Measurements from ENCODE around the gene SLC25A10. TPM values are rescaled to one million over a fixed set of nuclear protein-coding genes. Genes with fewer than 3 reads are reported as not detected.

SLC25A10 gene
- total RNA-seq, 1 experiment from 2014 or later, result 29.2 TPM

DNA sequence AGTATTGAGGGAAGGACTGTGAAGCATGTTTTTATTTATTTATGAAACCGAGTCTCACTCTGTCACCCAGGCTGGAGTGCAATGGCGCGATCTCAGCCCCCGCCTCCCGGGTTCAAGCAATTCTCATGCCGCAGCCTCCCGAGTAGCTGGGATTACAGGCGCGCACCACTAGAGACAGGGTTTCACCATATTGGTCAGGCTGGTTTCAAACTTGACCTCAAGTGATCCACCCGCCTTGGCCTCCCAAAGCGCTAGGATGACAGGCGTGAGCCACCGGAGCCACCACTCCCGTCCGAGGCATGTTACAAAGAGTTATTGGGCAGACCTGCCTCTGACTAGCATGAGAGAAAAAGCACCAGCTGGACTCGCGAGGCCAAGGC lies 5.9 kb upstream of the SLC25A10 start:
- Histone ChIP-seq H3K27me3 (replicated peaks) (no peaks in the 10 kb centered on the region), H3K27ac (no peak overlapping the region), H3K4me3 (no peak overlapping the region), H3K36me3 (peaks cover 77% of the 10 kb centered on the region), H3K4me1 (replicated peaks) (peaks cover 23% of the 10 kb centered on the region), H3K9me3 (replicated peaks) (no peaks in the 10 kb centered on the region)
- no peak for DNase-seq (ENCODE audit: low read depth in 1 of 2, low spot score in 2 of 2)

DNA sequence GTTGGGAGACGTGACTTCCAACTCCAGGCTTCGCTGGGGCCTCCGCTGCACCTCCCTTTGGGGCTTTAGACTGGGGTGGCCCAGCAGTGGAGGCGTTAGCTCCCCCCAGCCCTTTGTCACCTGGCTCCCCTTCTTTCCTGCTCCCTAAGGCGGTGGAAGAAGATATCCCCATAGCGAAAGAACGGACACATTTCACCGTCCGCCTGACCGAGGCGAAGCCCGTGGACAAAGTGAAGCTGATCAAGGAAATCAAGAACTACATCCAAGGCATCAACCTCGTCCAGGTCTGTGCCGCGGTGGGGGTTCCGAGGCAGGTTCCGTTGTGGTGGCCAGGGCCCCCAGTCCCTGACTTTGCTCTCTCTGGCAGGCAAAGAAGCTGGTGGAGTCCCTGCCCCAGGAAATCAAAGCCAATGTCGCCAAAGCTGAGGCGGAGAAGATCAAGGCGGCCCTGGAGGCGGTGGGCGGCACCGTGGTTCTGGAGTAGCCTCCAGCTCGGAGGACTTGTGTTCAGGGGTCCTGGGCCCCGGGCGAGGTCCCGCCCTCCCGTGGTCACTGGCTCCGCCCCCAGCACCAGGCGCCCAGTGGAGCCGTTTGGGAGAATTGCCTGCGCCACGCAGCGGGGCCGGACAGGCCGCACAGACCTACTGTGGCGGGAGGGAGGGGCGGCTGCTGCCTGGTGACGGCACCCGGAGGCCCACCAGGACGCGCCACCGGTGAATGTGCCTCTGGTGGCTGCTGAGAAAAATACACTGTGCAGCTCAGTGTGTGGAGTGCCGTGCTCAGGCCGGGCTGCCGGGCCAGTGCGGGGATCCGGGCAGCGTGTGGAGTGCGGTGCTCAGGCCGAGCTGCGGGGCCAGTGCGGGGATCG lies 5.1 kb upstream of the SLC25A10 start:
- no peak for DNase-seq (ENCODE audit: low read depth in 1 of 2, low spot score in 2 of 2)
- Histone ChIP-seq H3K4me3 (no peak overlapping the region), H3K36me3 (peaks cover 69% of the 10 kb centered on the region), H3K9me3 (replicated peaks) (no peaks in the 10 kb centered on the region), H3K4me1 (replicated peaks) (peaks cover 22% of the 10 kb centered on the region), H3K27ac (no peak overlapping the region), H3K27me3 (replicated peaks) (no peaks in the 10 kb centered on the region)

DNA sequence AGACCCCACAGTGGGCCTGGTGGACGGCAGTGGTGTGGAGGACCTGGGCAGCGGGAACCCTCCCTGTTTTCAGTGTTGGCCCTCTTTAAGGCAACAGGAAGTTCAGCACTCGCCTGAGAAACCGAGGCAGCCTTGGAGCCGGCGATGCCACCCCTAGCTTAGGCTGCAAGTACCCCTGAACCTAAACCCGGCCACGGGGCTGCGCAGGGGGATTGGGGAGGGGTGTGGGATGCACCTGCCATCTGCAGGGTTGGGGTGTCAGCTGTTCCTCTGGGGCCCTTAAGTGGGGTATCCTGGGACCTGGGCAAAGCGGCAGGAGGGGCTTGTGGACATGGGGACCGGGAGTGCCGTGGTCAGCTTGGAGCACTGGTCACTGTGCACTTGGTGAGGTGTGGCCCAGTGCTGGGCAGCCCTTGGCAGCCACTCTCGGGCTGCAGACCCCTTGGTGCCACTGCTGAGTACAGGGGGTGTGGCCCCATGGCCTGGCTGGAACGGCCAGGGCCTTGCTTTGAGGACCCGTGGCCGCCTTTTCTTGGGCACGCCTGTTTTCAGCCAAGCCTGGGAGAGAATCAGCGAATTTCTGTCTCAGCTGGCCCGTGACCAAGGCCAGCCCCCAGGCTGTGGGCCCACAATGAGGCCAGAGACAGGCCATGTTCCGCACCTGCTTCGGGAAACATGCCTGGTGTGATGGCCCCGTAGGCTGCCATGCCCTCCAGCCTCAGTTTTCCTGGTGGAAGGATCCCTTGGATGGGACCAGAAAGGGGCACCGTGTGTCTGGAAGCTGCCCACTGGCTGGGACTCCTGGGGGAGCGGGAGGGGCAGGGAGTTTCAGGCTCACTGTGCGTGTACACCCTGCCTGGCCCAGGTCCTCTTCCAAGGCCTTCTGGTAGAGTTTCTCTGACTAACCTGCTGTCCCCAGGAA lies 4.1 kb upstream of the SLC25A10 start:
- Histone ChIP-seq H3K4me1 (replicated peaks) (peaks cover 28% of the 10 kb centered on the region), H3K9me3 (replicated peaks) (peaks cover 3% of the 10 kb centered on the region; the same call in 1 of the 2 replicates), H3K27me3 (replicated peaks) (no peaks in the 10 kb centered on the region), H3K4me3 (no peak overlapping the region), H3K27ac (no peak overlapping the region), H3K36me3 (peaks cover 62% of the 10 kb centered on the region)
- no peak for DNase-seq (ENCODE audit: low read depth in 1 of 2, low spot score in 2 of 2)

DNA sequence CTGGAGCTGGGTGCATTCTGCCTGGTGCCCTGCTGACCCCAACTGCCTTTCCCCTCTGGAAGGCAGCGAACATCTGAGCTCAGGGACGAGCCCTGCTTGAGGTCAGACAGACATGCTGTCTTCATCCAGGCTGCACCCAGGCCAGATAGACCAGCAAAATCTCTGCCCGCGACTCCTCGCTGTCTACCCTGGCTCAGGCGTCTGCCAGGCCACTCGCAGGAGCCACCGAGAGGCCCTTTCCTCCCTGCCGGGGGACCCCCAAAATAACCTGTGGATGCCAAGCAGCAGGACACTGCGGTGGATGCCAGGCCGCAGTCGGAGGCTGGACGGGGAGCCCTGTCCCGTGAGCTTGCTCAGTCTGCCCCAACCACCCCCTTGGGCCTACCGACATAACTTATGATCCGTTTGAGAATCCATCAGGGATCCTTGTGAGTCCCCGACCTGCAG lies 3.3 kb upstream of the SLC25A10 start:
- Histone ChIP-seq H3K27me3 (replicated peaks) (no peaks in the 10 kb centered on the region), H3K27ac (no peak overlapping the region), H3K4me1 (replicated peaks) (peaks cover 36% of the 10 kb centered on the region), H3K36me3 (peaks cover 55% of the 10 kb centered on the region), H3K9me3 (replicated peaks) (peaks cover 3% of the 10 kb centered on the region; the same call in 1 of the 2 replicates), H3K4me3 (no peak overlapping the region)
- DNase-seq (ENCODE audit: low read depth in 1 of 2, low spot score in 2 of 2), result no peak

DNA sequence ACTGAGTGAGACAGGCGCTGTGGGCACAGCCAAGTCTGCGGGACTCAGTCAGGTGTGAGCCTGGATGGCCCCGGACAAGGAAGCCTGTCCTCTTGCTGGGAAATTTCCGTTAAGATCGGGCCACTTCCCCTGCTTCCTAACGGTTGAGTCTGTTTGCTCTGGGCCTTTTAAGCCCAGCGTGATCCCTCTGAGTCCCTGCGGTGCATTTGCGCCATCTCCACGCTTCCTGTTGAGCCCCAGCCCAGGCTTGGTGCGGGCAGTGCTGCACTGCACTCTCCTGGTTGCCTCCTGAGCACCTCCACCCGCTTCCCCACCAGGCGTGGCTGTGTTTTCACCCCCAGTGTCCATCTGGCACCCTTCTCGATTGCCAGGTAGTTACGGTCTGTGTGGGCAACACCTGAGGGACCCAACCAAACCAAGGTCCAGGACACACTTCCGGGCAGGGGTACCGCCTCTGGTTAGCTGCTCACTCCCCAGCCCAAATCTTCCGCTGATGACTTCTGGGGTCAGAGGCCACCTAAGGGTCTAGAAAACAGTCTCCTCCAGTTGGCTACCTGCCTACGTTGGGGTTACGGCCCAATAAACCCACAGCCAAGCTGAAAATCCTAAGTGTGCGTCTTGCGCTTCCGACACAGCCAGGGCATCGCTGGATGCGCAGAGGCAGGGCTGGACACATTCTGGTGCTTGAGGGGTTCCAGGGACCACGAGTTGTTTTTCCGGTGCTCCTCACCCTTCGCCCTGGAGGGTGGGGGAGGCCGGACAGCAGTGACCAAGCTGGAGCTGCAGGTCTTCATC lies 1.4 kb upstream of the SLC25A10 start:
- DNase-seq (ENCODE audit: low read depth in 1 of 2, low spot score in 2 of 2), result no peak
- H3K36me3 ChIP-seq, result peaks cover 49% of the 10 kb centered on the region
- H3K27ac ChIP-seq, result no peak overlapping the region
- no peak overlapping the region for H3K4me3 ChIP-seq
- H3K4me1 ChIP-seq (replicated peaks), result peaks cover 27% of the 10 kb centered on the region
- no peaks in the 10 kb centered on the region for H3K27me3 ChIP-seq (replicated peaks)
- peaks cover 3% of the 10 kb centered on the region; the same call in 1 of the 2 replicates for H3K9me3 ChIP-seq (replicated peaks)

DNA sequence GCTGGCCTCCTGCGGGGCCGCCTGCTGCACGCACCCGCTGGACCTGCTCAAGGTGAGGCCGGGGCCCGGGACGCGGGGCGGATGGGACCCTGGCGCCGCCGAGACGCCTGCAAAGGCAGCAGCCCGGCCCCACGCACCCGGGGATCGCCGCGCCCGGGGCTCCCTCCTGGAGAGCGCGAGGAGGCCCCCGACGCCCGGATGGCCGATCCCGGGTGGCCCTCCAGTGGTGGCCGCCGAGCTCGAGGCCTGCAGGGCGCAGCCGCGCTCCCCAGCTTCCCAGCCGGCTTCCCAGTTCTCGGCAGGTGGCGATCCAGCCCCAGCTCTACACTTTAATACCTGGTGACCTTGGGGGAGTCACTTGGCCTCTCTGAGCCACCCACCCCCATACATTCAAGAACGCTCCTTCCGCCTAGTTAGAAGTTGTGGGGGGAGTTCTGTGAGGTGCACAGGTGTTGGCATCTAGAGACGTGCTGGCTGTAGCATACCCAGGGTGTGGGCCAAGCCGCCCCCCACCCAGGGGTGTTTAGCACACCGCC lies 452 bp downstream of the SLC25A10 start:
- Histone ChIP-seq H3K4me3 (peak overlapping the region; percentile 95), H3K27me3 (replicated peaks) (no peaks in the 10 kb centered on the region)

DNA sequence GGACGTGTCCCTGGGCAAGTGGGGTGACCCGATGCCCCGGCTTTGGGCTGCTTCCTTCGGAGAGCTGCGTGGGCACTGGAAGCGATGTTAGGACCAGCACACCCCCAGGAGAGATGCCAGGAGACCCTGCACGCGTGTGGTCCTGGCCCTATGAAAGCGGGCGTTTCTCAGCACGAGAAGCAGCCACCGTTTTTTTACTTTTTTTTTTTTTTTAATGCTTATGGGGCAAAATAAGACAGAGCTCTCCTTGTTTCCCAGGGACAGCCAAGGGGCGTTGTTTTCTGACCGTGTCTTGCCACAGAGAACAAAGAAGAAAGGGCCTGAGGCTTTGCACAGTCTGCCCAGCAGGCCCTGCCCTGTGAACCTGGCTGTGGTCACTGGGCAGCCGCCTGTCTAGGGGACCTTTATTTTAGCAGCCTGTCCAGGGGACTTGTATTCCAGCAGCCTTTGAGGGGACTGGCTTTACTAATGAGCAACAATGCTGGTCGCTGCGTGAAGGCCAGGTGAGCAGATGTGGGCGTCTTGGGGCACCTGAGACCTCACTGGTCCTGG lies 996 bp downstream of the SLC25A10 start:
- Histone ChIP-seq H3K36me3 (peaks cover 31% of the 10 kb centered on the region), H3K9me3 (replicated peaks) (peaks cover 3% of the 10 kb centered on the region; the same call in 1 of the 2 replicates), H3K27me3 (replicated peaks) (no peaks in the 10 kb centered on the region), H3K4me3 (peak overlapping the region; percentile 95), H3K27ac (no peak overlapping the region), H3K4me1 (replicated peaks) (peaks cover 27% of the 10 kb centered on the region)
- DNase-seq (ENCODE audit: low read depth in 1 of 2, low spot score in 2 of 2), result peak in 1 of 2 experiments; percentile 35

More for the DNA sequence above, 452 bp downstream of the SLC25A10 start:
- peaks cover 27% of the 10 kb centered on the region for H3K4me1 ChIP-seq (replicated peaks)
- DNase-seq (ENCODE audit: low read depth in 1 of 2, low spot score in 2 of 2), result peak in 1 of 2 experiments; percentile 77
- H3K9me3 ChIP-seq (replicated peaks), result peaks cover 3% of the 10 kb centered on the region; the same call in 1 of the 2 replicates
- H3K36me3 ChIP-seq, result peaks cover 31% of the 10 kb centered on the region
- no peak overlapping the region for H3K27ac ChIP-seq

DNA sequence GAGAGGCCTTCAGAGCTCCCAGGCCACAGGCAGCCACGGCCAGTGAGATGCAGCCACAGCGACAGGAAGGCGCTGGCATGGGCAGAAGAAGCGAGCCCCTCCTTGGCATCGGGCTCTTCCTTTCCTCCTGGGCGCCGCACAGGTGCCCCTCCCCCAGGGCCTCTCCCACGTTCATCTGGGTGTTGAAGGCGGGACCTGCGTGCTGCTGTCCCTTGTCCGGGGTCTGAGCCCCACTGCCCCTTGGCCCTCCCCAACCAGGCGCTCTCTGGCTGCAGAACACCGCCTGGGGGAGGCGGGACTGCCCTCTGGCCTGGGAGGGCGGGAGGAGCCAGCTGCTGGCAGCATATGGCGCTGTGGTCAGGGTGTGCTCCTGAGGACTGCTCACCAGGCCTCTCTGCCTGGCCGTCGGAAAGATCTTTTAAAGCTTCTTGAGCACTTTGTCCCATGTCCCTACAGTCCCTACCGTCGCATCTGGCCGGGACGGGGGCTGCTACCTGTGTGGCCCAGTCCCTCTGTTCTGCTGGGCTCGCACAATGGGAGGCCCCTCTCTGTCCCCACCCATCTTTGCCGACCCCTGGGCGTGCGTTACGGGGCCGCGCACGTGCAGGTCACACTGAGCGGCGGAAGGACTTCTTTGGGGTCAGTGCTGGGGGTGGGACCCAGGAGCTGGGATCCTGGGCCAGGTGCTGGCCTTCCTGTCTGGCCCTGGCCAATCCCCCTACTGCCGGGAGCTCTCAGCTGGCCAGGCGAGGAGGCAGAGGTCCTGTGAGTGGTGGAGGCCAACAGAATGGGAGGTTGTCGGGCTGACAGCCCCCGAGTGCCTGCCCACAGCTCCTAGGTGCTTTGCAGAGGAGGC lies 1.7 kb downstream of the SLC25A10 start:
- Histone ChIP-seq H3K27me3 (replicated peaks) (no peaks in the 10 kb centered on the region), H3K9me3 (replicated peaks) (peaks cover 3% of the 10 kb centered on the region; the same call in 1 of the 2 replicates), H3K4me3 (no peak overlapping the region), H3K27ac (no peak overlapping the region), H3K4me1 (replicated peaks) (peaks cover 27% of the 10 kb centered on the region), H3K36me3 (peaks cover 31% of the 10 kb centered on the region)
- no peak for DNase-seq (ENCODE audit: low read depth in 1 of 2, low spot score in 2 of 2)

DNA sequence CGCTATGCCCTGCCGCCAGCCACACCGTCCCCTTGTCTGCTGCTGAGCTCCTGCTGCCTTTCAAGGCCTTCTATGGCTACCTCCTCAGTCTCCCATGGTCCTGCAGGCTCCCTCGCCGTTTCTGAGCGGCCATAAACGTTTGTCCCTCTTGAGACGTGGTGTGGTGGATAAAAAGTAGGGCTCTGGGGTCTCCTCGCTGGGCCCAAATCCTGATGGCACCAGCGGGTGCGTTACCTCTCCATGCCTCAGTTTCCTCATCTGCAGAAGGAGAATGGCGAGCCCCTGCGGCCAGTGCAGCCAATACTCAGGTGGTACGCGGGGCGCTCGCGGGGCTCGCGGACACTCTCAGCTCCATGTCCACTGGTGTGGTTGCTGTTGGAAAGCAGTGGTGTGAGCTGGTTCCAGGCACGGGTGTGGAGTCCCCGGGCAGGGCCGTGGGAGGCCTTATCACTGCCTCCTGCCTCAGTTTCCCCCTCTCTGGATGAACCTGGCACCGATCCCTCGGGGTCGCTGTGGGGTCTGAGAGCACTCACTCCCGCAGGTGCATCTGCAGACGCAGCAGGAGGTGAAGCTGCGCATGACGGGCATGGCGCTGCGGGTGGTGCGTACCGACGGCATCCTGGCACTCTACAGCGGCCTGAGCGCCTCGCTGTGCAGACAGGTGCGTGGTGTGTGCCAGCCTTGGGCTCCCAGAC lies 2.5 kb downstream of the SLC25A10 start:
- Histone ChIP-seq H3K27me3 (replicated peaks) (no peaks in the 10 kb centered on the region), H3K27ac (no peak overlapping the region), H3K36me3 (peaks cover 29% of the 10 kb centered on the region), H3K4me3 (no peak overlapping the region), H3K9me3 (replicated peaks) (peaks cover 3% of the 10 kb centered on the region; the same call in 1 of the 2 replicates), H3K4me1 (replicated peaks) (peaks cover 27% of the 10 kb centered on the region)
- DNase-seq (ENCODE audit: low read depth in 1 of 2, low spot score in 2 of 2), result no peak

DNA sequence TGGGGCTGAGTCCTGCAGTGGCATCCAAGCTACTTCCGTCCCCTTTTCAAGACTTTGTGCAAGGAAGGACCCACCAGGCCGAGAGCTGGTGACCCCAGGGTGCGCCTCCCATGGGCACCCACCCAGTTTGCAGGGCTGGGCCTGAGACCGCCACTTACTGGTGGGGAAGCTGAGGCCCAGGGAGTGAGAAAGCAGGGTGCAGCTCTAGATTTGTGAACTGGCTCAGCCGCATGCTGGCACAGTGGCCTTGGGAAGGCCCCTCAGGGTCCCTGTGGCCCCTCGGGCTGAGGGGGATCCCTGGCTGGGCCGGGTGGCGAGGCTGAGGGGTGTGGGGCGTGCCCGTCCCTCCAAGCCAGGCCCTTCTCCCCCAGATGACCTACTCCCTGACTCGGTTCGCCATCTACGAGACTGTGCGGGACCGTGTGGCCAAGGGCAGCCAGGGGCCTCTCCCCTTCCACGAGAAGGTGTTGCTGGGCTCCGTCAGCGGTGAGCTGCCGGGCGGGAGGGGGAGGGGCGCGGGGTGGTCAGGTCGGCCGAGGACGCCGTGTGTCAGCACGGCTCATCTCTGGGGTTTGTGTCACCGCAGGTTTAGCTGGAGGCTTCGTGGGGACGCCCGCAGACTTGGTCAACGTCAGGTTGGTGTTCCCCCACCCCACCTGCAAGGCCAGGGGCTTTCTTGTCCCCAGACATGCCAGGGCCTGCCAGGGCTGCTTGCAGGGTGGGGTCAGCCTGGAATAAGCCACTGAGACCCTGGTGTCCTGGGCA lies 3.2 kb downstream of the SLC25A10 start:
- DNase-seq (ENCODE audit: low read depth in 1 of 2, low spot score in 2 of 2), result no peak
- Histone ChIP-seq H3K27me3 (replicated peaks) (no peaks in the 10 kb centered on the region), H3K36me3 (peaks cover 28% of the 10 kb centered on the region), H3K4me3 (no peak overlapping the region), H3K9me3 (replicated peaks) (peaks cover 3% of the 10 kb centered on the region; the same call in 1 of the 2 replicates), H3K4me1 (replicated peaks) (peaks cover 27% of the 10 kb centered on the region), H3K27ac (no peak overlapping the region)

Measured in SJSA1 (cell line).